Measurements from ENCODE around the gene NAPG.
A peak's percentile ranks its signal among the peaks of the same experiment; 100 is the strongest.
"Not testable (repeated sequence)": the region's sequence is repeated elsewhere in the genome, so short reads cannot be mapped to it uniquely, and the experiment has no call there.

Gene NAPG

GRCh38 chr18:10546557-10547300, 20.9 kb downstream of the NAPG start:
- DNase-seq (ENCODE audit: low spot score): no peak

DNA sequence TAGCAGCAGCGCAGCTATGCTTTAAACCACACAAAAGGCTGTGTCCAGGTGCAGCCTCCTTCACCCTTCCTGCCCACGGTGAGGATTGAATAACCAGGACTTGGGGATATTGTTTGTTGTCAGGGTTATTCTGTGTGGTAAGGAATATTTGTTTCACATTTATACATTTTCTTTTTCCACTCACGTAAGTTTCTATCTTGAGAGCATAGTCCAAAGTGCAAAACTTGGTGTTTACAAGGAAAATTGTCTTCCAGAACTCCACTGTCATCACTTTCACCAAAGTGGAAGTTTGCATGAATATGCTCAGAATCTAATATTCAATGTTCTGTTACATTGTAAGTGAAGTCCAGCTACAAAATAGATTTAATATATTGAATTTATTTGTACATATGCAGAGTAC, 26.4 kb downstream of the NAPG start:
- no peak for DNase-seq (ENCODE audit: low spot score)

GRCh38 chr18:10556251-10556650, 30.4 kb downstream of the NAPG start:
- not testable (repeated sequence) for DNase-seq (ENCODE audit: low spot score)

DNA sequence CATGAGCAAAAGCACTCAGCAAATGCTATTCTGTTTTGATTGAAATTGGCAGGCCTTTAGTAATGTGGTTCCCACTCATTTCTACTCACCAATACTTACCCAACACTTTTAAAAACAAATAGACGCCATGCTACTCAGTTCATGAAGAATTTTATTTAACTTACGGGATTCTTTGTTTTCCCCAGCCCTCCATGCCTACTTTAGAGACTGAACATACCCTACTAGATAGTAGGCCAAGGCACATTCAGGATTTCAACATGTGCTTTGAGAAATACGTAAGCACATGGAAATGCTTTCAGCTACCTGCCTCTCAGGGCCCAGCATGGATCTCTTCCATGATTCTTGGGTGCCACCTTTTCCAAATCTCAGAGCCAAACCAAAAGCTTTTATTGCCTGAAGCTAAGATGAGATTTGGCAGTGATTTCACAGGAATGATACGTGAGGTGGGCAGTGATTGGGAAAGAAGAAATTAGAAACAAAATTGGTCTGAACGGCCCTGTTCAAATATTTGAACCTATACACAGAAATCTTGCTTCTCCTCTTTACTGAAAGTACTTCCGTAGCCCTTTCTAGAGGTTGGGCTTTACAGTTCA, 31.4 kb downstream of the NAPG start:
- no peak for DNase-seq (ENCODE audit: low spot score)

DNA sequence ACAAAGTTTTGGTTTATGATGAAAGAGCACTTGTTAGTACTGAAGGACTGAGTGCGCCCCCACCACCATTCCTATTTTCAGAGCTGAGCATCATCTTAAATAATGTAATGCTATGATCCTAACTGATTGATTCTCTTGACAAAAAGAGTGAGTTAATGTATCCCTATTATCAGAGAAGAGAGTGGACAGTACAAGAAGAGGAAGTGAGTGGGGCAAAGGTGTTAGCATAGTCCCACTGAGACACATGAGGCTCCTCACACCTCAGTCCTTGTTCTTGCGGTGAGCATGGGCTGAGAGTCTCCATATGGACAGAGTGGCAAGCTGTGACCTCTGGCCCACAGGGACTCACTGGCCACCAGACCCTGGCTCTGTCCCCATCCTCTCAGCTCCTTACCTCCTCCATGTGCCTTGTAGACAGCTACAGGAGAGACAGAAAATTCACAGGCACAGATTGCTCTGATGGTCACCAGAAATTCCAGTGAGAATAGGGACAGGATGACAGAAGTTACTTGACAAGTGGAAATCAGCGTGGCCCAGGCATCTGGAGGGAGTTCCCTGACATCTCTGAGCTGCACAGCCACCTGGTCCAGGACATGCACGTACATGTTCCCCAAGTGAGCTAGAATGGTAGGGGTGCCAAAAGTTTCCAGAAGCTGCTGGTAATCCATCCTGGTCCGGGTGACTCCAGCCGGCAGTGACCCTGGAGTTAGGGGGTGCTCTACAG, 32.6 kb downstream of the NAPG start:
- no peak for DNase-seq (ENCODE audit: low spot score)

- no peak for DNase-seq (ENCODE audit: low spot score)
Measured at GRCh38 chr18:10558967-10559298, 33.1 kb downstream of the NAPG start.

- no peak for DNase-seq (ENCODE audit: low spot score)
Measured at GRCh38 chr18:10559553-10560451, 34.0 kb downstream of the NAPG start.

- DNase-seq (ENCODE audit: low spot score): peak; percentile 48
Measured at GRCh38 chr18:10560452-10561045, 34.7 kb downstream of the NAPG start.

DNA sequence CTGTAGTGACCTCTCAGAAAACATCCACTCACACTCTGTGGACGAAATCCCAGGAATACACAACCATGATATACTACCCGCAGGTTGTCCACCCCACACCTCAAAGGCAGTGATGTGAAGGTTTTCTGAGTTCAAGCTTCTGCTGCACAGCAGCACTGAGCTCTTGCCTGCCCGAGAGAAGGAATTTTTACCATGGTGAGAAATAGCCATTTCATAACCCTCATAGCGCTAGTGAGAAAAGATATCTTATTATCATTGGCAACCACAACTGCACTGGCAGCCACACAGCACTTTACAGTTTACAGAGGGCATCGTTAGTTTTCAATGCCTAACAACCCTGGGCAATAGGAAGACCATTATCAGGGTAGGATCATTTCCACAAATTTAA, 36.9 kb downstream of the NAPG start:
- no peak for DNase-seq (ENCODE audit: low spot score)

DNA sequence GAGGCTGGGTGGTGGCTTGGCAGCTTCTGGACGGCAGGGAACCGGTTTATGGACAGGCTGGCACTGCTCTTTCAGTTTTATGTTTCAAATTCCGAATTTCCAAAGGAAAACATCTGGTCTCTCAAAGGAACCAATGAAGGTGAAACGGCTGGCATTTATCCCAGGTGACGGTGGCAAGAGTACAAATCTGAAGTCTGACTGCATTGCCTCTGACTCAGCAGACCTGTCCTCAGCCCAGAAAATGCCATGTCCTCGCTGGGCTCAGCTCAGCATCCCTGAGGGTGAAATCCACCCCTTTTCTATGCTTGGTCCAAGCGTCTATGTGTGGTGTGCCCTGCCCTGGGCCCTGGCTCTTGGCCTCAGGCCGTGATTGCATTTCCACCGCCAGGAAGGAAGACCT, 38.1 kb downstream of the NAPG start:
- no peak for DNase-seq (ENCODE audit: low spot score)

DNA sequence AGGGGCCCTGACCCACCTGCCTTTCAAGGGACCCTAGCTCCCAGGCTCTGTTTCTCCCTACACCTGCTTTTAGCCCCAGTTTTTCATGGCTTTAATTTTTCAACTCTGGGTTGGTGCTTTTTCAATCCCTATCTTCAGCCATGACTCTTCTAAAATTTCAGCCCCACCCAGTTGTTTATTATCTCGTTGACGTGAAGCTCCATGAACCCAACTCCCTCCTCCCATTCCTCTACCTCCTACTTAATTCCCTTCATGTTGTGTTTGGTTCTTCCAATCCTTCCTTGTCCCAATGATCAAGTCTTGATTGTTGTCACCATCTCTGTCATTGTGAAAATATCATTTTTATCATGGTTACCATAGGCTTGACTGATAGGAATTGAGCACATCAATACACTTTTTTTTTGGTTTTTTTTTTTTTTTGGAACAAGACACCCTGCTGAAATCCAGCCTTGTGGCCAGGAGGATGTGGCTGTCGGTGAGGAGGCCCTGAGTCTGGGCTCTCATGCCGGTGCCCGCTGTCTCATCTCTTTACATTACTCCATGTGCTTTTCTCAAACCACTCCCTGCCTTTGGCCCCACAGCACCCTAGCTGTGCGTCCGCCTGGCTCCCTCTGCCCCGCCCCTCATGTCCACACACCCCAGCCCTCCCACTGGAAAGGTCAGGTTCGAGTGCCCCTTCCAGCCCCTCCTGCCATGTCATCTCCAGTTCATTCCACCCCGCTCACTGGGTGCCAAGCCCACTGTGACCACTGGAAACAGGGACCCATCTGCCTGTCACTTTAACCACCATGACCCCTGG, 39.3 kb downstream of the NAPG start:
- no peak for DNase-seq (ENCODE audit: low spot score)

DNA sequence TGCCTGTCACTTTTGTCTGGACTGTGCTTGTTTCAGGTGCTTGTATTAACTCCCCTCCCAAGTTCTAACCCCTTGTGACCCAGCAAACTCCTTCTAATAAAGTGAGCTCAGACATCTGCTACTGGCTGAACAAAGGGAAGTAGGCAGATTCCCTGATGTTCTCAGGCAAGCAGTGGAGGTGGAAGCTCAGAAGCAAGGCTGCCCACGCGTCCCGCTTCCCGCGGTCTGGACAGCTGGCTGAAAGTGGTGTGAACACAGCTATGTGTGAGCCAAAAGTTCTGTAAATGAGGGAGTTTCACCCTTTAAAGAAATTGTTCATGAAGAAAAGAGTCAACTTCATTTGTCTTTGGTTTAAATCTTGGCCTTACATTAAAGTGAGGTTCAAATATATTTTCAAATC, 40.0 kb downstream of the NAPG start:
- DNase-seq (ENCODE audit: low spot score): no peak

DNA sequence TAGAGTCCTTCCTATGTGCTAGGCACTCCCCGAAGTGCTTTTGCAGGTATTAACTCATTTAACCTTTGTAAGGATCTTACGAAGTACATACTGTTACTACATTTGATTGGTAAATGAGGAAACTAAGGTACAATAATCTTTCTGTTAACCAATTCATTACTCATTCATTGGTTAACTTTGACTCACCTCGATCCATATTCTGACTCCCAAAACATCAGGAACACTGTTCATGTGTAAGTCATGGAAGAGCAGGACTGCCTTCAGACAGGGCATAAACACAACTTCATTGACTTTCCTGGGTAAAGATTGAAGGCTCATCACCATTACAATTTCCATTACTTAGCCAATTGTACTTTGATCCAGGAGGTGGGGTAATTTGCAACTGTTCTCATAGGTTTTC, 40.6 kb downstream of the NAPG start:
- DNase-seq (ENCODE audit: low spot score): no peak

- DNase-seq (ENCODE audit: low spot score): not testable (repeated sequence)
Measured at GRCh38 chr18:10569941-10570340, 44.1 kb downstream of the NAPG start.

DNA sequence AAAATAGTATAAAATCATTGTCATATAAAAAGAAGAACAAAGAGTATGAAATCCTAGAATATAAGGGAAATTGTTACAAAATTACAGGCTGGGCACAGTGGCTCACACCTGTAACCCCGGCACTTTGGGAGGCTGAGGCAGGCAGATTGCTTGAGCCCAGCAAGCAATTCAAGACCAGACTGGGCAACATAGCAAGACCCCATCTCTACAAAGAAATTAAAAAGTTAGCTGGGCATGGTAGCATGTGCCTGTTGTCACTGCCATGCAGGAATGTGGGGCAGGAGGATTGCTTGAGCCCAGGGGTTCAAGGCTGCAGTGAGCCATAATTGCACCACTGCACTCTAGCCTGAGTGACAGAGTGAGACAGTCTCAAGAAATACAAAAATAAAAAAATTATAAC, 44.8 kb downstream of the NAPG start:
- DNase-seq (ENCODE audit: low spot score): no peak

GRCh38 chr18:10571537-10571936, 45.7 kb downstream of the NAPG start:
- DNase-seq (ENCODE audit: low spot score): no peak

DNA sequence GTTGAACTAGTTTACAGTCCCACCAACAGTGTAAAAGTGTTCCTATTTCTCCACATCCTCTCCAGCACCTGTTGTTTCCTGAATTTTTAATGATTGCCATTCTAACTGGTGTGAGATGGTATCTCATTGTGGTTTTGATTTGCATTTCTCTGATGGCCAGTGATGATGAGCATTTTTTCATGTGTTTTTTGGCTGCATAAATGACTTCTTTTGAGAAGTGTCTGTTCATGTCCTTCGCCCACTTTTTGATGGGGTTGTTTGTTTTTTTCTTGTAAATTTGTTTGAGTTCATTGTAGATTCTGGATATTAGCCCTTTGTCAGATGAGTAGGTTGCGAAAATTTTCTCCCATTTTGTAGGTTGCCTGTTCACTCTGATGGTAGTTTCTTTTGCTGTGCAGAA, 47.4 kb downstream of the NAPG start:
- not testable (repeated sequence) for DNase-seq (ENCODE audit: low spot score)

- DNase-seq (ENCODE audit: low spot score): not testable (repeated sequence)
Measured at GRCh38 chr18:10574412-10574811, 48.6 kb downstream of the NAPG start.

GRCh38 chr18:10577842-10578572, 52.2 kb downstream of the NAPG start:
- DNase-seq (ENCODE audit: low spot score): not testable (repeated sequence)

DNA sequence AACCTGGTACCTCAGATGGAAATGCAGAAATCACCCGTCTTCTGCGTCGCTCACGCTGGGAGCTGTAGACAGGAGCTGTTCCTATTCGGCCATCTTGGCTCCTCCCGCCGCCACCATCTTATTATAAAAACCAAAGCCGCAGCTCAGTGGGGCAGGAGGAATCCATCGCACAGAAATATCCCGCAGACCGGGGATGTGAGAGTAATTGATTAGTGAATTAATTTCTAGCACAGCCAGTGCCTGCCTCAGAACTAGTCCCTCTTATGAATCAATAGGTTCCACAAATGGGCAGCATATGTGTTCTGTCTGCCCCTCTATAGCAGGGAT, 52.7 kb downstream of the NAPG start:
- DNase-seq (ENCODE audit: low spot score): not testable (repeated sequence)

Data from activated CD4-positive, alpha-beta T cell treated with anti-CD3 and anti-CD28 coated beads, Interleukin-2, Interleukin-4, amounts not matched to agents 100 ng/mL and 50 ng/mL, durations not matched to agents 16 hours and 8 hours (primary cell).